Mesenchymal stem cell (in vitro differentiated cells and primary cell): Measurements from ENCODE around the gene HSPH1.

Experiments used
- DNase-seq: peaks from one replicate; pipeline ENCODE4 v3.0.0-alpha.2; 2013
- H2AFZ ChIP-seq: one replicate; pipeline ENCODE4 v1.6.1; 2013; ENCODE audit warnings: low read depth, mild to moderate bottlenecking, control low read depth, inconsistent platforms, low read length, moderate library complexity
- H2AK5ac ChIP-seq: 2 replicates; pipeline ENCODE4 v1.6.1; 2013; ENCODE audit warnings: low read length, moderate library complexity, mild to moderate bottlenecking, inconsistent platforms; ENCODE audit not compliant: severe bottlenecking
- H2BK120ac ChIP-seq: one replicate; pipeline ENCODE4 v1.6.1; 2013; ENCODE audit warnings: low read depth, mild to moderate bottlenecking, inconsistent platforms, low read length, moderate library complexity
- H2BK12ac ChIP-seq, 2 experiments: one replicate each; pipeline ENCODE4 v1.6.1; 2013; ENCODE audit warnings: inconsistent platforms in 2 of 2, low read length in 2 of 2, mild to moderate bottlenecking in 2 of 2, moderate library complexity in 2 of 2, control low read depth in 1 of 2
- H2BK15ac ChIP-seq: one replicate; pipeline ENCODE4 v1.6.1; 2013; ENCODE audit warnings: mild to moderate bottlenecking, low read depth, inconsistent platforms; ENCODE audit not compliant: poor library complexity, severe bottlenecking
- H2BK5ac ChIP-seq: 2 replicates; pipeline ENCODE4 v1.6.1; 2013; ENCODE audit warnings: low read depth, mild to moderate bottlenecking, low read length, control low read depth, inconsistent platforms; ENCODE audit not compliant: poor library complexity, severe bottlenecking
- H3K14ac ChIP-seq, 2 experiments: one replicate each; pipeline ENCODE4 v1.6.1; 2013; ENCODE audit warnings: inconsistent platforms in 2 of 2, low read length in 2 of 2, control low read depth in 1 of 2, mild to moderate bottlenecking in 1 of 2, moderate library complexity in 1 of 2
- H3K18ac ChIP-seq, 2 experiments: one replicate each; pipeline ENCODE4 v1.6.1; 2013; ENCODE audit warnings: inconsistent platforms in 2 of 2, low read length in 2 of 2, control low read depth in 1 of 2, low read depth in 1 of 2, mild to moderate bottlenecking in 1 of 2
- H3K23ac ChIP-seq, 2 experiments: one replicate each; pipeline ENCODE4 v1.6.1; 2013; ENCODE audit warnings: inconsistent platforms in 2 of 2, low read length in 2 of 2, mild to moderate bottlenecking in 2 of 2, moderate library complexity in 2 of 2, control low read depth in 1 of 2
- H3K27ac ChIP-seq: 2 replicates; pipeline ENCODE4 v1.5.1; 2013; ENCODE audit warnings: mild to moderate bottlenecking, moderate library complexity, low read length, control low read depth, inconsistent platforms; ENCODE audit not compliant: poor library complexity, severe bottlenecking
- H3K27me3 ChIP-seq, 2 experiments: 2 replicates each; pipeline versions ENCODE4 v1.6.1 to v1.7.0; 2013; ENCODE audit warnings: low read length in 2 of 2, mild to moderate bottlenecking in 2 of 2, moderate library complexity in 2 of 2, control low read depth in 1 of 2, inconsistent platforms in 1 of 2; ENCODE audit not compliant: control insufficient read depth in 1 of 2, insufficient read depth in 1 of 2
- H3K36me3 ChIP-seq, 2 experiments: 2 replicates each; pipeline versions ENCODE4 v1.6.1 to v1.7.0; 2013; ENCODE audit warnings: low read length in 2 of 2, control low read depth in 1 of 2, inconsistent platforms in 1 of 2, low read depth in 1 of 2, mild to moderate bottlenecking in 1 of 2; ENCODE audit not compliant: insufficient read depth in 2 of 2, control insufficient read depth in 1 of 2
- H3K4ac ChIP-seq, 2 experiments: one replicate each; pipeline ENCODE4 v1.6.1; 2013; ENCODE audit warnings: inconsistent platforms in 2 of 2, low read length in 2 of 2, mild to moderate bottlenecking in 2 of 2, moderate library complexity in 2 of 2, control low read depth in 1 of 2, low read depth in 1 of 2
- H3K4me1 ChIP-seq: 2 replicates; pipeline ENCODE4 v1.6.1; 2013; ENCODE audit warnings: low read depth, low read length, control low read depth; ENCODE audit not compliant: control insufficient read depth, insufficient read depth
- H3K4me2 ChIP-seq: 2 replicates; pipeline ENCODE4 v1.6.1; 2013; ENCODE audit warnings: low read length, mild to moderate bottlenecking, inconsistent platforms; ENCODE audit not compliant: poor library complexity, severe bottlenecking
- H3K4me3 ChIP-seq, 2 experiments: 2 replicates each; pipeline versions ENCODE4 v1.5.1 to v1.7.0; 2013; ENCODE audit warnings: low read length in 2 of 2, mild to moderate bottlenecking in 2 of 2, control low read depth in 1 of 2, low read depth in 1 of 2; ENCODE audit not compliant: insufficient read depth in 1 of 2
- H3K79me1 ChIP-seq: replicated peaks from 2 replicates; pipeline ENCODE4 v1.6.1; 2013; ENCODE audit warnings: mild to moderate bottlenecking, control low read depth, low read length, inconsistent platforms; ENCODE audit not compliant: poor library complexity, severe bottlenecking
- H3K9ac ChIP-seq: 2 replicates; pipeline ENCODE4 v1.7.0; 2013; ENCODE audit warnings: mild to moderate bottlenecking, low read length, moderate library complexity
- H3K9me3 ChIP-seq: 2 replicates; pipeline ENCODE4 v1.7.0; 2013; ENCODE audit warnings: mild to moderate bottlenecking, low read length; ENCODE audit not compliant: control insufficient read depth
- H4K8ac ChIP-seq: one replicate; pipeline ENCODE4 v1.6.1; 2013; ENCODE audit warnings: inconsistent platforms, mild to moderate bottlenecking, low read length, moderate library complexity
- H4K91ac ChIP-seq: one replicate; pipeline ENCODE4 v1.6.1; 2013; ENCODE audit warnings: mild to moderate bottlenecking, low read length, inconsistent platforms
- WGBS: methylation state at CpG from one replicate; pipeline ENCODE4 v1.1.7; 2013; ENCODE audit warnings: mixed read lengths; 5-methylcytosine and 5-hydroxymethylcytosine counted together

HSPH1 gene

DNA sequence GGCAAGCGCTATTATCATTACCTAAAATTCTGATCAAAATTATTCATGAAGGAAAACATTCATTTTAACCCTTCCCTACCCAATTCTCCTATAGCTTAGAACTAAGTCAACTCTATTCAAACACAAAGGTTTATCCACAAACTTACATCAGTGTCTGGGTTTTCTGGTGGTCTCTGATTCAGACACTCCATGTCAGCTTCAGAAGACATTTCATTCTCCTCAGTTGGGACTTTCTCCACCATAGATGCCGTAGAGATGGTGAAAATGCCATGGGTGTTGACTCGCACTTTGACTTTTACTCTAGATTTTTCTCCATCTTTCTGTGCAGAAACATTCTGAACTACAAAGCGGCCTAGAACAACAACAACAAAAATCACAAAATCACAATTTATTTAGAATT lies 16.3 kb downstream of the HSPH1 start:
- WGBS = 97% methylated on average over 3 of the region's 4 CpGs
- Histone ChIP-seq H3K18ac (no peak overlapping the region), H2AFZ (no peak overlapping the region), H2AK5ac (no peak overlapping the region), H2BK15ac (no peak overlapping the region), H2BK5ac (no peak overlapping the region), H3K79me1 (peaks cover 15% of the 10 kb centered on the region), H3K4me1 (no peaks in the 10 kb centered on the region), H3K36me3 (peaks cover 3 to 100% of the 10 kb centered on the region in 2 experiments), H3K14ac (no peak overlapping the region), H4K8ac (no peak overlapping the region), H3K27ac (no peak overlapping the region), H3K23ac (no peak overlapping the region), H3K9ac (no peak overlapping the region), H3K9me3 (no peaks in the 10 kb centered on the region), H2BK12ac (no peak overlapping the region), H3K4ac (no peak overlapping the region), H3K4me2 (no peak overlapping the region), H4K91ac (no peak overlapping the region), H3K4me3 (no peak overlapping the region), H2BK120ac (no peak overlapping the region), H3K27me3 (no peaks in the 10 kb centered on the region)
- no peak for DNase-seq

GRCh38 chr13:31138515-31138914 lies 23.2 kb downstream of the HSPH1 start:
- Histone ChIP-seq H3K4me1 (no peaks in the 10 kb centered on the region), H2AK5ac (no peak overlapping the region), H3K23ac (no peak overlapping the region), H3K4ac (no peak overlapping the region), H3K4me3 (no peak overlapping the region), H3K4me2 (no peak overlapping the region), H3K27me3 (no peaks in the 10 kb centered on the region), H3K27ac (no peak overlapping the region), H3K14ac (no peak overlapping the region), H3K18ac (no peak overlapping the region), H4K91ac (no peak overlapping the region), H2AFZ (no peak overlapping the region), H2BK12ac (no peak overlapping the region), H3K9me3 (no peaks in the 10 kb centered on the region), H4K8ac (no peak overlapping the region), H3K79me1 (peaks cover 12% of the 10 kb centered on the region), H2BK5ac (no peak overlapping the region), H2BK120ac (no peak overlapping the region), H3K9ac (peak overlapping the region; percentile 7), H2BK15ac (no peak overlapping the region), H3K36me3 (peaks cover 0 to 97% of the 10 kb centered on the region in 2 experiments)
- DNase-seq = no peak
- 100% methylated on average over 1 of the region's 3 CpGs for WGBS

- no peak overlapping the region for H2AFZ ChIP-seq
- no peak overlapping the region for H4K91ac ChIP-seq
- no peaks in the 10 kb centered on the region for H3K27me3 ChIP-seq
- no peak overlapping the region for H3K27ac ChIP-seq
- no peak overlapping the region for H3K4me2 ChIP-seq
- no peak overlapping the region for H2BK120ac ChIP-seq
- no peak for DNase-seq
- no peak overlapping the region for H3K9ac ChIP-seq
- no peak overlapping the region for H3K4me3 ChIP-seq
- H3K4me1 ChIP-seq = no peaks in the 10 kb centered on the region
- H4K8ac ChIP-seq = no peak overlapping the region
- H3K23ac ChIP-seq = no peak overlapping the region
- peaks cover 6% of the 10 kb centered on the region for H3K79me1 ChIP-seq
- H3K36me3 ChIP-seq = peaks cover 0 to 82% of the 10 kb centered on the region in 2 experiments
- H2BK12ac ChIP-seq = no peak overlapping the region
- H3K18ac ChIP-seq = no peak overlapping the region
- H3K4ac ChIP-seq = no peak overlapping the region
- no peak overlapping the region for H2BK5ac ChIP-seq
- H2AK5ac ChIP-seq = no peak overlapping the region
- no peaks in the 10 kb centered on the region for H3K9me3 ChIP-seq
- H2BK15ac ChIP-seq = no peak overlapping the region
- H3K14ac ChIP-seq = no peak overlapping the region
Measured at GRCh38 chr13:31136724-31137123, 25.0 kb downstream of the HSPH1 start.

DNA sequence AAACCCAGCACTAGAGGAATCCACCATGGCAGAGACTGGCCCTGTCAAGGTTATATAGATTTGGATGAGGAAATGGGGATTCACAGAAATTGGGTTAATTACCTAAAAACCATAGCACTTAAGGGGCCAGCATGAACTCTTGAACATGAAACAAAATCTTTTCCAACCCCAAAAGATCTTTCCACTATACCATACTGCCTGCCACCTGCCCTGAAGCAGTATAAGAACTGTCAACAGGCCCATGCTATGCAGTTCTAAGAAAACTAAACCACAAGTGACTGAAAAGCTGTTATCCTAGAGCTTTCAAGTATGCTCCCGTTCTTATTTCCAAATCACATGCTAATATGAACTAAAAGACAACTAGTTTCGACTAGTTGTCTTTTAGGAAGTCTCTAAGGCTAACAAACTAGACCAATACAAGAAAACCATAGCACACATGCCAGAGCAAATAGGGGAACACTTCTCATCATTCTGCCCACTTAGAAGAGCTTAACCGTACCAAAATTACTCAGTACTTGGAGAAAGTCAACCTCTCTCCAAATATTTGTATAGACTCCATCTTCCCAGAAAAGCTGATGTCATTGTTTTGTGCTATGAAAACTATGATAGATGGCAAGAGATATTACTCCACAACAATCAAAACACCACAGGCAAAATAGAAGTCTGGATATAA lies 27.5 kb downstream of the HSPH1 start:
- no peak overlapping the region for H3K14ac ChIP-seq
- H4K8ac ChIP-seq = no peak overlapping the region
- WGBS = 95% methylated on average over 2 of the region's 3 CpGs

More for the DNA sequence above, 27.5 kb downstream of the HSPH1 start:
- Histone ChIP-seq H2BK5ac (no peak overlapping the region), H3K27me3 (peaks cover 4 to 7% of the 10 kb centered on the region in 2 experiments), H3K23ac (no peak overlapping the region), H2BK15ac (no peak overlapping the region), H2BK12ac (no peak overlapping the region), H3K36me3 (peaks cover 0 to 56% of the 10 kb centered on the region in 2 experiments), H2AFZ (no peak overlapping the region), H3K79me1 (peaks cover 4% of the 10 kb centered on the region), H3K9me3 (no peaks in the 10 kb centered on the region), H3K4me1 (no peaks in the 10 kb centered on the region), H2BK120ac (no peak overlapping the region), H3K4me2 (no peak overlapping the region), H3K4me3 (no peak overlapping the region), H2AK5ac (no peak overlapping the region), H3K4ac (no peak overlapping the region), H3K9ac (no peak overlapping the region), H3K27ac (no peak overlapping the region), H3K18ac (no peak overlapping the region), H4K91ac (no peak overlapping the region)
- DNase-seq = no peak
